ENCODE results near the gene SCNN1A.
A peak's percentile ranks its signal among the peaks of the same experiment; 100 is the strongest.

The SCNN1A gene

GRCh38 chr12:6375269-6376078 is at the start of gene SCNN1A:
SCNN1A (minus strand) TSS chr12:6375563; CDS start chr12:6374783, 780 bp downstream.
- no peak for DNase-seq (ENCODE audit: low read depth)
- TF ChIP-seq, protein P1, sequence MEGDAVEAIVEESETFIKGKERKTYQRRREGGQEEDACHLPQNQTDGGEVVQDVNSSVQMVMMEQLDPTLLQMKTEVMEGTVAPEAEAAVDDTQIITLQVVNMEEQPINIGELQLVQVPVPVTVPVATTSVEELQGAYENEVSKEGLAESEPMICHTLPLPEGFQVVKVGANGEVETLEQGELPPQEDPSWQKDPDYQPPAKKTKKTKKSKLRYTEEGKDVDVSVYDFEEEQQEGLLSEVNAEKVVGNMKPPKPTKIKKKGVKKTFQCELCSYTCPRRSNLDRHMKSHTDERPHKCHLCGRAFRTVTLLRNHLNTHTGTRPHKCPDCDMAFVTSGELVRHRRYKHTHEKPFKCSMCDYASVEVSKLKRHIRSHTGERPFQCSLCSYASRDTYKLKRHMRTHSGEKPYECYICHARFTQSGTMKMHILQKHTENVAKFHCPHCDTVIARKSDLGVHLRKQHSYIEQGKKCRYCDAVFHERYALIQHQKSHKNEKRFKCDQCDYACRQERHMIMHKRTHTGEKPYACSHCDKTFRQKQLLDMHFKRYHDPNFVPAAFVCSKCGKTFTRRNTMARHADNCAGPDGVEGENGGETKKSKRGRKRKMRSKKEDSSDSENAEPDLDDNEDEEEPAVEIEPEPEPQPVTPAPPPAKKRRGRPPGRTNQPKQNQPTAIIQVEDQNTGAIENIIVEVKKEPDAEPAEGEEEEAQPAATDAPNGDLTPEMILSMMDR (IDR thresholded peaks at IDR 0.05; ENCODE audit: insufficient read depth, low read depth, low read length, missing control alignments): no peak

DNA sequence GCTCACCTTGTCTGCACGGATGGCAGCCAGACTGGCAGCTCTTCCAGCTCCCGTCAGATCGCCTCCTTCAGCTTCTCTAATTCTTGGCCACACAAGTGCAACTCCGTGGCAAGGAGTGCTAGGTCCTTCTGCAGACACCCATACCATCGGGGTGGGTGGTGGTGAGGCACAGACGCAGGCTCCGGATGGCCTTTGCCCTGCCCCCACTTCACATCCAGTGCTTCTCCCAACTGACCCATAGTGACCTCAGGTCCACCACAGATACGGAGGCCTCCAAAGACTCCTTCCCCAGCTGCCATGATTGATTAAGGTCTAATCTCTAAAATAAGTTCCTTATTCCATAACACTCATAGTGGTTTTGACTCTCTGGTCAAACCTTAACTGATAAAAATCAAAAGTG is 49.5 kb upstream of the SCNN1A start:
- H3K4me3 ChIP-seq (ENCODE audit: low read length): no peak overlapping the region
- TF ChIP-seq, protein P1 (IDR thresholded peaks at IDR 0.05; ENCODE audit: insufficient read depth, low read depth, low read length, missing control alignments): no peak
- DNase-seq (ENCODE audit: low read depth): no peak

More at GRCh38 chr12:6375269-6376078, at the start of gene SCNN1A:
- peak within 1 kb of the TSS; percentile 55 for H3K4me3 ChIP-seq (ENCODE audit: low read length)

GRCh38 chr12:6424008-6424347 is 48.6 kb upstream of the SCNN1A start:
- DNase-seq (ENCODE audit: low read depth): no peak
- TF ChIP-seq, protein P1 (IDR thresholded peaks at IDR 0.05; ENCODE audit: insufficient read depth, low read depth, low read length, missing control alignments): no peak
- H3K4me3 ChIP-seq (ENCODE audit: low read length): no peak overlapping the region

DNA sequence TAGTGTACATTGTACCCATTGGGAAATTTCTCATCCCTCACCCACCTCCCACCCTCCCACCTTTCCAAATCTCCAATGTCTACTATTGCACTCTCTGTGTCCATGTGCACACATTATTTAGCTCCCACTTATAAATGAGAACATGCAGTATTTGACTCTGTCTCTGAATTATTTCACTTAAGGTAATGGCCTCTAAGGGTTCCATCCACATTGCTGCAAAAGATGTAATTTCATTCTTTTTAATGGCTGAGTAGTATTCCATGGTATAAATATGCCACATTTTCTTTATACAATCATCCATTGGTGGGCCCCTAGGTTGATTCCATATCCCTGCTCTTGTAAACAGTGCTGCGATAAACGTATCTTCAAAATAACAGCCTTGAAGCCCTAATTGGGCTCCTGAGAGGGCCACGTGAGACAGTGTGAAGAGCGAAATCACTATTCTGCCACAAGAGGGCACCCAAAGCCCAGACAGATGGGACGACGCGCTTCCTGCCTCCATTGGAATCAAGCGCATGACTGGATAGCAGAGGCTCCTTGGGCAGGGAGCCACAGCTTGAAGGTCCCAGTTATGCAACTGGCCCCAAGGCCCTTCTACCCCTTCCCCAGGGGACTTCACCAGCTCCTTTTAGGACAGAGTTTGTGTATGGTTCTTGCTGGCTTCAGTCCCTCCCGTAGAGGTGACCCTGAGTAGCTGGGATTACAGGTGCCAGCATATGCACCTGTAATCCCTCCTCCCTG is 48.1 kb upstream of the SCNN1A start:
- TF ChIP-seq, protein P1 (IDR thresholded peaks at IDR 0.05; ENCODE audit: insufficient read depth, low read depth, low read length, missing control alignments): peak; percentile 85
- H3K4me3 ChIP-seq (ENCODE audit: low read length): no peak overlapping the region
- DNase-seq (ENCODE audit: low read depth): peak; percentile 92

GRCh38 chr12:6420364-6420763 is 45.0 kb upstream of the SCNN1A start:
- no peak for DNase-seq (ENCODE audit: low read depth)
- no peak overlapping the region for H3K4me3 ChIP-seq (ENCODE audit: low read length)
- TF ChIP-seq, protein P1 (IDR thresholded peaks at IDR 0.05; ENCODE audit: insufficient read depth, low read depth, low read length, missing control alignments): no peak

- TF ChIP-seq, protein P1 (IDR thresholded peaks at IDR 0.05; ENCODE audit: insufficient read depth, low read depth, low read length, missing control alignments): no peak
- no peak overlapping the region for H3K4me3 ChIP-seq (ENCODE audit: low read length)
- DNase-seq (ENCODE audit: low read depth): no peak
Measured at GRCh38 chr12:6418796-6419195, 43.4 kb upstream of the SCNN1A start.

Measured in epithelial cell of esophagus (primary cell).